ENCODE results near the gene UGGT2.
"Not testable (repeated sequence)": the region's sequence is repeated elsewhere in the genome, so short reads cannot be mapped to it uniquely, and the experiment has no call there.

UGGT2 gene

GRCh38 chr13:95928367-95928906, 124.8 kb downstream of the UGGT2 start:
- not testable (repeated sequence) for H3K79me2 ChIP-seq (ENCODE audit: control insufficient read depth, insufficient read depth, low read length, unreplicated experiment); H3K27ac ChIP-seq (ENCODE audit: low read depth, low read length); H3K27me3 ChIP-seq (ENCODE audit: insufficient read depth, low read length); H3K4me3 ChIP-seq (ENCODE audit: low read depth, low read length); H2AFZ ChIP-seq (ENCODE audit: low read length, unreplicated experiment)
- Histone ChIP-seq H3K36me3 (ENCODE audit: insufficient read depth, low read length) (peaks cover 21% of the 10 kb centered on the region), H3K4me1 (ENCODE audit: control insufficient read depth, insufficient read depth, low read length, unreplicated experiment) (peaks cover 11% of the 10 kb centered on the region)

GRCh38 chr13:95926231-95926630, 127.0 kb downstream of the UGGT2 start:
- H3K4me1 ChIP-seq (ENCODE audit: control insufficient read depth, insufficient read depth, low read length, unreplicated experiment) = peaks cover 11% of the 10 kb centered on the region
- H3K27ac ChIP-seq (ENCODE audit: low read depth, low read length) = no peak overlapping the region
- H3K36me3 ChIP-seq (ENCODE audit: insufficient read depth, low read length) = peaks cover 14% of the 10 kb centered on the region

GRCh38 chr13:95924389-95924994, 128.7 kb downstream of the UGGT2 start:
- Histone ChIP-seq H3K27ac (ENCODE audit: low read depth, low read length) (peak overlapping the region; percentile 54), H3K27me3 (ENCODE audit: insufficient read depth, low read length) (no peaks in the 10 kb centered on the region), H3K79me2 (ENCODE audit: control insufficient read depth, insufficient read depth, low read length, unreplicated experiment) (no peaks in the 10 kb centered on the region), H3K4me1 (ENCODE audit: control insufficient read depth, insufficient read depth, low read length, unreplicated experiment) (peaks cover 11% of the 10 kb centered on the region), H3K4me3 (ENCODE audit: low read depth, low read length) (no peak overlapping the region), H2AFZ (ENCODE audit: low read length, unreplicated experiment) (peak overlapping the region; percentile 82), H3K36me3 (ENCODE audit: insufficient read depth, low read length) (peaks cover 3% of the 10 kb centered on the region; the same call in 1 of the 2 replicates)

More at GRCh38 chr13:95926231-95926630, 127.0 kb downstream of the UGGT2 start:
- no peaks in the 10 kb centered on the region for H3K27me3 ChIP-seq (ENCODE audit: insufficient read depth, low read length)
- H2AFZ ChIP-seq (ENCODE audit: low read length, unreplicated experiment) = no peak overlapping the region
- H3K79me2 ChIP-seq (ENCODE audit: control insufficient read depth, insufficient read depth, low read length, unreplicated experiment) = no peaks in the 10 kb centered on the region
- H3K4me3 ChIP-seq (ENCODE audit: low read depth, low read length) = no peak overlapping the region

- Histone ChIP-seq H3K27ac (ENCODE audit: low read depth, low read length) (no peak overlapping the region), H3K27me3 (ENCODE audit: insufficient read depth, low read length) (no peaks in the 10 kb centered on the region), H3K79me2 (ENCODE audit: control insufficient read depth, insufficient read depth, low read length, unreplicated experiment) (no peaks in the 10 kb centered on the region), H3K36me3 (ENCODE audit: insufficient read depth, low read length) (no peaks in the 10 kb centered on the region), H2AFZ (ENCODE audit: low read length, unreplicated experiment) (no peak overlapping the region), H3K4me1 (ENCODE audit: control insufficient read depth, insufficient read depth, low read length, unreplicated experiment) (peaks cover 9% of the 10 kb centered on the region), H3K4me3 (ENCODE audit: low read depth, low read length) (no peak overlapping the region)
These were observed 131.7 kb downstream of the UGGT2 start for GRCh38 chr13:95921485-95921884.

- Histone ChIP-seq H3K4me3 (ENCODE audit: low read depth, low read length) (no peak overlapping the region), H3K27me3 (ENCODE audit: insufficient read depth, low read length) (no peaks in the 10 kb centered on the region), H2AFZ (ENCODE audit: low read length, unreplicated experiment) (no peak overlapping the region), H3K36me3 (ENCODE audit: insufficient read depth, low read length) (no peaks in the 10 kb centered on the region), H3K27ac (ENCODE audit: low read depth, low read length) (no peak overlapping the region), H3K4me1 (ENCODE audit: control insufficient read depth, insufficient read depth, low read length, unreplicated experiment) (peaks cover 5% of the 10 kb centered on the region), H3K79me2 (ENCODE audit: control insufficient read depth, insufficient read depth, low read length, unreplicated experiment) (no peaks in the 10 kb centered on the region)
These were observed 132.7 kb downstream of the UGGT2 start for GRCh38 chr13:95920485-95920884.

GRCh38 chr13:95918860-95919259, 134.3 kb downstream of the UGGT2 start:
- no peak overlapping the region for H3K4me3 ChIP-seq (ENCODE audit: low read depth, low read length)
- H3K79me2 ChIP-seq (ENCODE audit: control insufficient read depth, insufficient read depth, low read length, unreplicated experiment) = no peaks in the 10 kb centered on the region
- H3K27ac ChIP-seq (ENCODE audit: low read depth, low read length) = no peak overlapping the region
- H3K4me1 ChIP-seq (ENCODE audit: control insufficient read depth, insufficient read depth, low read length, unreplicated experiment) = no peaks in the 10 kb centered on the region
- no peak overlapping the region for H2AFZ ChIP-seq (ENCODE audit: low read length, unreplicated experiment)
- no peaks in the 10 kb centered on the region for H3K27me3 ChIP-seq (ENCODE audit: insufficient read depth, low read length)
- H3K36me3 ChIP-seq (ENCODE audit: insufficient read depth, low read length) = no peaks in the 10 kb centered on the region

GRCh38 chr13:95914991-95915501, 138.2 kb downstream of the UGGT2 start:
- no peak overlapping the region for H2AFZ ChIP-seq (ENCODE audit: low read length, unreplicated experiment)
- no peak overlapping the region for H3K27ac ChIP-seq (ENCODE audit: low read depth, low read length)
- no peak overlapping the region for H3K4me3 ChIP-seq (ENCODE audit: low read depth, low read length)
- no peaks in the 10 kb centered on the region for H3K27me3 ChIP-seq (ENCODE audit: insufficient read depth, low read length)
- no peaks in the 10 kb centered on the region for H3K79me2 ChIP-seq (ENCODE audit: control insufficient read depth, insufficient read depth, low read length, unreplicated experiment)
- no peaks in the 10 kb centered on the region for H3K36me3 ChIP-seq (ENCODE audit: insufficient read depth, low read length)
- no peaks in the 10 kb centered on the region for H3K4me1 ChIP-seq (ENCODE audit: control insufficient read depth, insufficient read depth, low read length, unreplicated experiment)

- no peak overlapping the region for H3K27ac ChIP-seq (ENCODE audit: low read depth, low read length)
- H3K27me3 ChIP-seq (ENCODE audit: insufficient read depth, low read length) = no peaks in the 10 kb centered on the region
- no peak overlapping the region for H3K4me3 ChIP-seq (ENCODE audit: low read depth, low read length)
These were observed 146.2 kb downstream of the UGGT2 start for GRCh38 chr13:95906999-95907398.

GRCh38 chr13:95903569-95903968, 149.6 kb downstream of the UGGT2 start:
- Histone ChIP-seq H3K79me2 (ENCODE audit: control insufficient read depth, insufficient read depth, low read length, unreplicated experiment) (no peaks in the 10 kb centered on the region), H3K4me3 (ENCODE audit: low read depth, low read length) (no peak overlapping the region), H3K4me1 (ENCODE audit: control insufficient read depth, insufficient read depth, low read length, unreplicated experiment) (no peaks in the 10 kb centered on the region), H2AFZ (ENCODE audit: low read length, unreplicated experiment) (no peak overlapping the region), H3K27ac (ENCODE audit: low read depth, low read length) (no peak overlapping the region), H3K27me3 (ENCODE audit: insufficient read depth, low read length) (no peaks in the 10 kb centered on the region), H3K36me3 (ENCODE audit: insufficient read depth, low read length) (peaks cover 23% of the 10 kb centered on the region)

More at GRCh38 chr13:95906999-95907398, 146.2 kb downstream of the UGGT2 start:
- no peaks in the 10 kb centered on the region for H3K4me1 ChIP-seq (ENCODE audit: control insufficient read depth, insufficient read depth, low read length, unreplicated experiment)
- peaks cover 12% of the 10 kb centered on the region for H3K36me3 ChIP-seq (ENCODE audit: insufficient read depth, low read length)
- H3K79me2 ChIP-seq (ENCODE audit: control insufficient read depth, insufficient read depth, low read length, unreplicated experiment) = no peaks in the 10 kb centered on the region
- no peak overlapping the region for H2AFZ ChIP-seq (ENCODE audit: low read length, unreplicated experiment)

GRCh38 chr13:95902741-95903140, 150.5 kb downstream of the UGGT2 start:
- H3K36me3 ChIP-seq (ENCODE audit: insufficient read depth, low read length) = peaks cover 23% of the 10 kb centered on the region
- H2AFZ ChIP-seq (ENCODE audit: low read length, unreplicated experiment) = no peak overlapping the region
- H3K27ac ChIP-seq (ENCODE audit: low read depth, low read length) = no peak overlapping the region
- H3K27me3 ChIP-seq (ENCODE audit: insufficient read depth, low read length) = no peaks in the 10 kb centered on the region
- no peak overlapping the region for H3K4me3 ChIP-seq (ENCODE audit: low read depth, low read length)
- H3K79me2 ChIP-seq (ENCODE audit: control insufficient read depth, insufficient read depth, low read length, unreplicated experiment) = no peaks in the 10 kb centered on the region
- H3K4me1 ChIP-seq (ENCODE audit: control insufficient read depth, insufficient read depth, low read length, unreplicated experiment) = no peaks in the 10 kb centered on the region

GRCh38 chr13:95898256-95898655, 154.9 kb downstream of the UGGT2 start:
- Histone ChIP-seq H3K27ac (ENCODE audit: low read depth, low read length) (no peak overlapping the region), H3K4me1 (ENCODE audit: control insufficient read depth, insufficient read depth, low read length, unreplicated experiment) (peaks cover 12% of the 10 kb centered on the region), H3K27me3 (ENCODE audit: insufficient read depth, low read length) (no peaks in the 10 kb centered on the region), H2AFZ (ENCODE audit: low read length, unreplicated experiment) (no peak overlapping the region), H3K4me3 (ENCODE audit: low read depth, low read length) (no peak overlapping the region), H3K36me3 (ENCODE audit: insufficient read depth, low read length) (peaks cover 11% of the 10 kb centered on the region; the same call in 1 of the 2 replicates), H3K79me2 (ENCODE audit: control insufficient read depth, insufficient read depth, low read length, unreplicated experiment) (no peaks in the 10 kb centered on the region)

Measured in ACC112 (cell line).